Measurements from ENCODE around the gene SLC1A2. TPM values are rescaled to one million over a fixed set of nuclear protein-coding genes. Genes with fewer than 3 reads are reported as not detected.

Gene SLC1A2
- total RNA-seq, 2 experiments from 2014 or later, result not detected

DNA sequence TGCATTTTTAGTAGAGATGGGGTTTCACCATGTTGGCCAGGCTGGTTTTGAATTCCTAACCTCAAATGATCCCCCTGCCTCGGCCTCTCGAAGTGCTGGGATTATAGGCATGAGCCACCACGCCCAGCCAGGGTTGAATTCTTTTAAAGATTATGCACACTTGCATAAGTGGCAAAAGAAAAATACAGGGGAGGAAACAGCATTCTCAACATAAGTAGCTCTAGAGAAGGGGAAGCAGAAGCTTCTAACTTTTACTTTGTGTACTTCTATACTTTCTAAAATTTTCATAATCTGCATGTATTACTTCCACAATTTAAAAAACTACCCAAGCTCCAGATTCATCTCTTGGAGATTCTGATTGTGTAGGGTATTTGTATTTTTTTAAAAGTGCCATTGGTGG is 108.0 kb downstream of the SLC1A2 start:
- no peak for TF ChIP-seq CTCF (IDR thresholded peaks at IDR 0.05)
- no peak for ATAC-seq
- DNase-seq, result no peak
- POLR2A ChIA-PET, result no interaction called here
- H3K9me3 Mint-ChIP-seq, result no peaks in the 10 kb centered on the region
- intact Hi-C loops (cut with micrococcal nuclease), result no loop called here
- no peak overlapping the region for H3K27ac Mint-ChIP-seq
- H3K27me3 Mint-ChIP-seq, result no peaks in the 10 kb centered on the region
- CTCF ChIA-PET, result interaction anchor here (1.2 to 1.4 kb wide), 2 partner anchors 74 to 312 kb away, joined by 3 to 4 read pairs; no protein-coding TSS in a partner anchor
- no peaks in the 10 kb centered on the region for H3K36me3 Mint-ChIP-seq (ENCODE audit: low read depth)
- H3K4me3 Mint-ChIP-seq, result no peak overlapping the region
- H3K4me1 Mint-ChIP-seq (ENCODE audit: low read depth), result peaks cover under 1% of the 10 kb centered on the region

DNA sequence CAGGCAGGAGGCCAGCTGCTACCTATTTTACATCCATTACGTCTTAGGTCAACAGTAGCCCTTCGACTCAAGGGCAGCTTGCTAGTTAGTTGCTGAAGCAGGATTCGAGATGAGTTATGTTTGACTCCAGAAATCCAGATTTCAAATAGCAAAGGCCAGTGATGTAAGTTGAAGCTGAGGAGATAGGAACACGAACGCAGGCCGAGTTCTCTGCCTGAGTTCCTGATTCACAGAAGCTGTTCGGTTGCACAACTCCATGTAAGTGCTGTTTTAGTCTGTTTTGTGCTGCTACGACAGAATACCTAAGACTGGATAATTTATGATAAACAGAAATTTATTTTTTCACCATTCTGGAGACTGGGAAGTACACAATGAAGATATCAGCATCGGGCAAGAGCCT is 111.2 kb downstream of the SLC1A2 start:
- Mint-ChIP-seq H3K27ac (no peak overlapping the region), H3K9me3 (no peaks in the 10 kb centered on the region), H3K4me1 (ENCODE audit: low read depth) (peaks cover 20% of the 10 kb centered on the region), H3K4me3 (no peak overlapping the region), H3K27me3 (no peaks in the 10 kb centered on the region), H3K36me3 (ENCODE audit: low read depth) (no peaks in the 10 kb centered on the region)
- CTCF ChIA-PET, result interaction anchor here (1.6 kb wide), 1 partner anchor 383 kb away, joined by 4 read pairs; no protein-coding TSS in a partner anchor
- POLR2A ChIA-PET, result interaction anchor here (0.7 kb wide), 1 partner anchor 15 kb away, joined by 3 read pairs; no protein-coding TSS in a partner anchor
- TF ChIP-seq CTCF (IDR thresholded peaks at IDR 0.05), result no peak
- DNase-seq (no peak), ATAC-seq (no peak)
- intact Hi-C loops (cut with micrococcal nuclease), result no loop called here

DNA sequence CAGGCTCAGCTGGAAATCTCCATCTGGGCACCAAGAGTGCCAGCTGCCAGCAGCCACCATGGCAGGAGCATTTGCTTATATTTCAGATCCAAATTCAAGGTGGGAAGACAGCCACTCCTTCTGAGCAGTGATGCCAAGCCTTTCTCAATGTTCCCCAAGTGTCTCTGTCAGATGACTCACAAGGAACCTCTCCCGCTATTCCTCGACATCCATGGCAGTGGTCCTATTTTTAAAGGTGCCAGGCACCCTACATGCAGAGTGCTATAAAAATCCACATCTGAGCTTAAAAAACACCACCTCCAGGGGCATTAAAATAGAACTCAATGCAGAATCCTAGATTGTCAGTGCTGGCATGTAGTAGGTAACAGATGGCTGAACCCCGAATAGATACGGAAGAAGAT is 112.1 kb downstream of the SLC1A2 start:
- no peak for TF ChIP-seq CTCF (IDR thresholded peaks at IDR 0.05)
- Mint-ChIP-seq H3K9me3 (no peaks in the 10 kb centered on the region), H3K4me1 (ENCODE audit: low read depth) (peaks cover 20% of the 10 kb centered on the region), H3K4me3 (no peak overlapping the region), H3K36me3 (ENCODE audit: low read depth) (no peaks in the 10 kb centered on the region), H3K27me3 (no peaks in the 10 kb centered on the region), H3K27ac (no peak overlapping the region)
- intact Hi-C loops (cut with micrococcal nuclease), result no loop called here
- ChIA-PET POLR2A (interaction anchor here (0.6 to 1.5 kb wide), 4 partner anchors 14 to 163 kb away, joined by 3 to 5 read pairs (median 3); no protein-coding TSS in a partner anchor), CTCF (interaction anchor here (1.0 to 2.8 kb wide), 4 partner anchors 9 to 381 kb away, joined by 3 to 7 read pairs (median 4); no protein-coding TSS in a partner anchor)
- ATAC-seq (no peak), DNase-seq (no peak)

DNA sequence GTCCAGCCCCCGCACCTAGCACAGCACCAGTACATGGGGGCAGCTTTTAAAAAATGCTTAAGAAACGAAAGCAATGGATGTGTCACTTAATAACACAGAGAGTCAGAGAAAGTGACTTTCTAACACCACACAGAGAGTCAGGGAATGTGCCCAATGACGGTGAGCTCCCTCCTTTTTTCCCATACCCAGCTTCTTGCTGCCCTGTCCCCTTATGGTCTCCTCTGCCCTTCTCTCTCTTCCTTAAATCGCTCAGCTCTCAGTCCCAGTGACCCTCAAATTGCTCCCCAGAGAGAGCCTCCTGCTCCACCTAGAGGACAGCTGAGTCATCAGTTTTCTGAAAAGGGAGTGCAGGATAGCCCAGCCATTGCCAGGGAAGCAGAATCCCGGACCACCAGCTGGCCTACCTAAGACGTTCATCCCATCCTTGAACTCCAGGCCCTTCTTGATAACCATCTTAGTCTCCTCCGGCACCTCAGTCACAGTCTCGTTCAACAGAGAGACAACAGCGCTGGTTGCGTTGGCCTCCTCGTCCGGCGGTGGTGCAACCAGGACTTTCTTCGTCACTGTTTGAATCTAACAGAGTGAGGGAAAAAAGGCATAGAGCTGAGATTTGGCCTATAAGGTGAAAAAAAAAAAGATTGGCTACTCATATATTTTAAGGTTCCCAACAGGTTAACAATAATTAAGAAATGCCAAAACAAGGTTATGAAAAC is 113.5 kb downstream of the SLC1A2 start:
- ChIA-PET CTCF (interaction anchor here (0.6 to 2.9 kb wide), 44 partner anchors 9 to 383 kb away, joined by 3 to 15 read pairs (median 4); no protein-coding TSS in a partner anchor), POLR2A (interaction anchor here (1.0 to 1.5 kb wide), 3 partner anchors 20 to 179 kb away, joined by 3 to 5 read pairs (median 3); no protein-coding TSS in a partner anchor)
- peaks cover 20% of the 10 kb centered on the region for H3K4me1 Mint-ChIP-seq (ENCODE audit: low read depth)
- no peaks in the 10 kb centered on the region for H3K9me3 Mint-ChIP-seq
- peak; percentile 32 for DNase-seq
- intact Hi-C loops (cut with micrococcal nuclease), result no loop called here
- H3K4me3 Mint-ChIP-seq, result peak overlapping the region; percentile 17
- peak; percentile 67 for TF ChIP-seq CTCF (IDR thresholded peaks at IDR 0.05)
- H3K27ac Mint-ChIP-seq, result peak overlapping the region; percentile 74
- ATAC-seq, result peak; percentile 86
- no peaks in the 10 kb centered on the region for H3K27me3 Mint-ChIP-seq
- no peaks in the 10 kb centered on the region for H3K36me3 Mint-ChIP-seq (ENCODE audit: low read depth)

GRCh38 chr11:35304900-35305460 is 114.4 kb downstream of the SLC1A2 start:
- DNase-seq (no peak), ATAC-seq (no peak)
- Mint-ChIP-seq H3K9me3 (no peaks in the 10 kb centered on the region), H3K27me3 (no peaks in the 10 kb centered on the region), H3K27ac (no peak overlapping the region), H3K36me3 (ENCODE audit: low read depth) (no peaks in the 10 kb centered on the region), H3K4me1 (ENCODE audit: low read depth) (peaks cover 20% of the 10 kb centered on the region), H3K4me3 (no peak overlapping the region)
- TF ChIP-seq CTCF (IDR thresholded peaks at IDR 0.05), result no peak
- intact Hi-C loops (cut with micrococcal nuclease), result no loop called here
- ChIA-PET CTCF (interaction anchor here (0.6 to 2.9 kb wide), 41 partner anchors 9 to 380 kb away, joined by 3 to 15 read pairs (median 4); no protein-coding TSS in a partner anchor), POLR2A (interaction anchor here (1.0 to 1.3 kb wide), 3 partner anchors 18 to 178 kb away, joined by 3 read pairs; no protein-coding TSS in a partner anchor)
